HG02571 (cell line): Measurements from ENCODE around the gene RABEP1.
"Not testable (repeated sequence)": the region's sequence is repeated elsewhere in the genome, so short reads cannot be mapped to it uniquely, and the experiment has no call there.

Source experiments
- ATAC-seq: cut with Tn5 transposase; IDR thresholded peaks from one replicate; pipeline ENCODE4 v1.9.1; 2021; ENCODE audit warnings: mild to moderate bottlenecking, moderate library complexity; ENCODE audit not compliant: unreplicated experiment

RABEP1 gene

GRCh38 chr17:5281814-5282641 lies at the start of gene RABEP1:
RABEP1 (plus strand) TSS chr17:5282284; CDS start chr17:5282487, 203 bp downstream.
- peak; percentile 68 for ATAC-seq

GRCh38 chr17:5233492-5233891 lies 48.6 kb upstream of the RABEP1 start:
- ATAC-seq: not testable (repeated sequence)

- ATAC-seq: no peak
These were observed 47.2 kb upstream of the RABEP1 start, which contains the start of gene SCIMP for GRCh38 chr17:5234645-5235576. SCIMP (minus strand) TSS chr17:5234860; CDS start chr17:5234755, 105 bp downstream.

- no peak for ATAC-seq
These were observed 45.0 kb upstream of the RABEP1 start for GRCh38 chr17:5236938-5237540.

- ATAC-seq: no peak
These were observed 44.5 kb upstream of the RABEP1 start for GRCh38 chr17:5237541-5238016.

GRCh38 chr17:5238333-5238732 lies 43.8 kb upstream of the RABEP1 start:
- no peak for ATAC-seq

GRCh38 chr17:5239769-5240168 lies 42.3 kb upstream of the RABEP1 start:
- not testable (repeated sequence) for ATAC-seq

- ATAC-seq: no peak
These were observed 40.0 kb upstream of the RABEP1 start for GRCh38 chr17:5241861-5242671.

- no peak for ATAC-seq
These were observed 34.5 kb upstream of the RABEP1 start for GRCh38 chr17:5247621-5248020.

GRCh38 chr17:5248821-5249479 lies 33.1 kb upstream of the RABEP1 start:
- ATAC-seq: no peak

- ATAC-seq: no peak
These were observed 32.5 kb upstream of the RABEP1 start for GRCh38 chr17:5249615-5250014.

- no peak for ATAC-seq
These were observed 27.7 kb upstream of the RABEP1 start for GRCh38 chr17:5254414-5254813.

- no peak for ATAC-seq
These were observed 27.1 kb upstream of the RABEP1 start for GRCh38 chr17:5254903-5255521.

- ATAC-seq: no peak
These were observed 25.0 kb upstream of the RABEP1 start for GRCh38 chr17:5257124-5257523.

- no peak for ATAC-seq
These were observed 21.5 kb upstream of the RABEP1 start for GRCh38 chr17:5260542-5260941.

- ATAC-seq: no peak
These were observed 19.6 kb upstream of the RABEP1 start for GRCh38 chr17:5262416-5262991.

- no peak for ATAC-seq
These were observed 18.6 kb upstream of the RABEP1 start for GRCh38 chr17:5263441-5263840.

GRCh38 chr17:5264893-5265292 lies 17.2 kb upstream of the RABEP1 start:
- ATAC-seq: no peak
